ENCODE data around the gene STK10.

The STK10 gene

GRCh38 chr5:172188893-172189692 is 1.1 kb upstream of the STK10 start:
- DNase-seq, result peak in 1 of 2 donors; percentile 2

GRCh38 chr5:172187118-172188032 is 649 bp downstream of the STK10 start:
- DNase-seq, result peak; percentile 72 to 75

GRCh38 chr5:172186114-172186695 is 1.8 kb downstream of the STK10 start:
- peak in 1 of 2 donors; percentile 11 for DNase-seq

- peak; percentile 45 to 55 for DNase-seq
Measured at GRCh38 chr5:172185096-172185461, 2.9 kb downstream of the STK10 start.

- no peak for DNase-seq
Measured at GRCh38 chr5:172183881-172184280, 4.1 kb downstream of the STK10 start.

GRCh38 chr5:172182291-172182690 is 5.7 kb downstream of the STK10 start:
- no peak for DNase-seq

GRCh38 chr5:172180936-172181335 is 7.1 kb downstream of the STK10 start:
- DNase-seq, result peak; percentile 49 to 50

GRCh38 chr5:172178991-172179989 is 8.7 kb downstream of the STK10 start:
- DNase-seq, result peak; percentile 66 to 77

GRCh38 chr5:172178301-172178987 is 9.6 kb downstream of the STK10 start:
- DNase-seq, result peak; percentile 39 to 48

GRCh38 chr5:172177176-172177575 is 10.8 kb downstream of the STK10 start:
- DNase-seq, result no peak

- peak; percentile 90 to 91 for DNase-seq
Measured at GRCh38 chr5:172175263-172175719, 12.7 kb downstream of the STK10 start.

- peak; percentile 66 to 75 for DNase-seq
Measured at GRCh38 chr5:172173564-172174153, 14.4 kb downstream of the STK10 start.

- no peak for DNase-seq
Measured at GRCh38 chr5:172172912-172173563, 15.0 kb downstream of the STK10 start.

GRCh38 chr5:172171118-172171517 is 16.9 kb downstream of the STK10 start:
- DNase-seq, result no peak

- DNase-seq, result no peak
Measured at GRCh38 chr5:172170251-172170701, 17.7 kb downstream of the STK10 start.

GRCh38 chr5:172169216-172169615 is 18.8 kb downstream of the STK10 start:
- no peak for DNase-seq

GRCh38 chr5:172168311-172168710 is 19.7 kb downstream of the STK10 start:
- no peak for DNase-seq

- no peak for DNase-seq
Measured at GRCh38 chr5:172167895-172168294, 20.1 kb downstream of the STK10 start.

- no peak for DNase-seq
Measured at GRCh38 chr5:172166030-172166826, 21.8 kb downstream of the STK10 start.
